Measurements from ENCODE around the gene CAPZA2. TPM values are rescaled to one million over a fixed set of nuclear protein-coding genes. Genes with fewer than 3 reads are reported as not detected.

Gene CAPZA2
- total and polyA plus RNA-seq, 2 donors from 2014 or later = 130 to 295 TPM

DNA sequence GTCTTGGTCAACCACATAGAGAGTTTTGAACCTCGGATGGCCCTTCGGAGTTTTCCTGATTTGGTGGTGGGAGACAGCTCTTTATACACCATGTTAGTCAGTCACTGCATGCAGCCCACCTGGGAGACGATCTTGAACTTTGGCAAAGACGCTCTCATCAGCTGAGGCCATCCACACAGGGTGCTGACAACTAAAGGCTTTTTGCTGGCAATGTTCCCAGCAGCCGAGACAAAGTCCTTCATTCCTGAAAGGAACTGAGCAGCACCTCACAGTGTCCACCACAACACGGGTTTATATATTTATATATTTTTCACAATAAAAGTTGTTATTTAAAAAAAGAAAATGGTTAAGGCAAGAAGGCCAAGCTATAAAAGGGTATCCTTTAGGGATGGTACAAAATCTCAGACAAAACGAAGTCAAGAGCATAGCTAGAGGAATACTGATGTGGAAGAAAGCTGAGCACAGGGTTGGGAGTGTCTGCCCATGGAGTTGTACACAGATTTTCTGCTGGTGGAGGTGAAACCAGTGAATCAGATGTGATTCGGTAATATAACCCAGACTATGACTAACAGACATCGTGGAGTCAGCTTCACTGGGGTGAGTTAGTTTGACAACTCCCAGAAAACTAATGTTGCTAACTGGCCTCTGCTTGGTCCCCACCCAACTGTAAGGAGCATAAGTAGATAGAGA is 27.4 kb upstream of the CAPZA2 start:
- intact Hi-C loops (cut with DNase I) = no loop called here
- no peak for TF ChIP-seq CTCF (IDR thresholded peaks at IDR 0.05; ENCODE audit: borderline replicate concordance, extremely low read depth, insufficient read depth)
- Histone ChIP-seq H3K9ac (ENCODE audit: low read length in 3 of 3) (no peak overlapping the region), H3K27ac (ENCODE audit: low read depth in 2 of 2, low read length in 2 of 2) (peak overlapping the region; percentile 34 to 61), H3K36me3 (ENCODE audit: control insufficient read depth in 2 of 3, insufficient read depth in 3 of 3, low read length in 3 of 3) (no peaks in the 10 kb centered on the region), H3K27me3 (ENCODE audit: control insufficient read depth, insufficient read depth, low read length) (no peaks in the 10 kb centered on the region), H3K4me1 (ENCODE audit: control insufficient read depth in 2 of 3, insufficient read depth in 2 of 3, low read depth in 1 of 3, low read length in 3 of 3) (no peaks in the 10 kb centered on the region), H3K9me3 (ENCODE audit: control insufficient read depth in 2 of 3, insufficient read depth in 1 of 3, low read length in 3 of 3) (no peaks in the 10 kb centered on the region), H3K4me3 (ENCODE audit: low read length in 3 of 3) (peak overlapping the region in 2 of 3 donors; percentile 28 to 43)
- DNase-seq (peak in 1 of 5 donors; percentile 40), FAIRE-seq (no peak)

- DNase-seq (no peak), FAIRE-seq (no peak)
- H3K9me3 ChIP-seq (ENCODE audit: control insufficient read depth in 2 of 3, insufficient read depth in 1 of 3, low read length in 3 of 3) = no peaks in the 10 kb centered on the region
- H3K36me3 ChIP-seq (ENCODE audit: control insufficient read depth in 2 of 3, insufficient read depth in 3 of 3, low read length in 3 of 3) = no peaks in the 10 kb centered on the region
- intact Hi-C loops (cut with DNase I) = no loop called here
- no peak overlapping the region for H3K27ac ChIP-seq (ENCODE audit: low read depth in 2 of 2, low read length in 2 of 2)
- H3K4me1 ChIP-seq (ENCODE audit: control insufficient read depth in 2 of 3, insufficient read depth in 2 of 3, low read depth in 1 of 3, low read length in 3 of 3) = no peaks in the 10 kb centered on the region
- H3K27me3 ChIP-seq (ENCODE audit: control insufficient read depth, insufficient read depth, low read length) = no peaks in the 10 kb centered on the region
- TF ChIP-seq CTCF (IDR thresholded peaks at IDR 0.05; ENCODE audit: borderline replicate concordance, extremely low read depth, insufficient read depth) = no peak
- no peak overlapping the region for H3K4me3 ChIP-seq (ENCODE audit: low read length in 3 of 3)
- H3K9ac ChIP-seq (ENCODE audit: low read length in 3 of 3) = no peak overlapping the region
Measured at GRCh38 chr7:116836048-116836447, 26.3 kb upstream of the CAPZA2 start.

- intact Hi-C loops (cut with DNase I) = no loop called here
- Histone ChIP-seq H3K9me3 (ENCODE audit: control insufficient read depth in 2 of 3, insufficient read depth in 1 of 3, low read length in 3 of 3) (no peaks in the 10 kb centered on the region), H3K36me3 (ENCODE audit: control insufficient read depth in 2 of 3, insufficient read depth in 3 of 3, low read length in 3 of 3) (no peaks in the 10 kb centered on the region), H3K27ac (ENCODE audit: low read depth in 2 of 2, low read length in 2 of 2) (no peak overlapping the region), H3K9ac (ENCODE audit: low read length in 3 of 3) (no peak overlapping the region), H3K27me3 (ENCODE audit: control insufficient read depth, insufficient read depth, low read length) (no peaks in the 10 kb centered on the region), H3K4me3 (ENCODE audit: low read length in 3 of 3) (no peak overlapping the region), H3K4me1 (ENCODE audit: control insufficient read depth in 2 of 3, insufficient read depth in 2 of 3, low read depth in 1 of 3, low read length in 3 of 3) (no peaks in the 10 kb centered on the region)
- no peak for TF ChIP-seq CTCF (IDR thresholded peaks at IDR 0.05; ENCODE audit: borderline replicate concordance, extremely low read depth, insufficient read depth)
- DNase-seq (no peak), FAIRE-seq (no peak)
Measured at GRCh38 chr7:116836911-116837310, 25.5 kb upstream of the CAPZA2 start.

- Histone ChIP-seq H3K4me1 (ENCODE audit: control insufficient read depth in 2 of 3, insufficient read depth in 2 of 3, low read depth in 1 of 3, low read length in 3 of 3) (no peaks in the 10 kb centered on the region), H3K27ac (ENCODE audit: low read depth in 2 of 2, low read length in 2 of 2) (no peak overlapping the region), H3K36me3 (ENCODE audit: control insufficient read depth in 2 of 3, insufficient read depth in 3 of 3, low read length in 3 of 3) (no peaks in the 10 kb centered on the region), H3K9me3 (ENCODE audit: control insufficient read depth in 2 of 3, insufficient read depth in 1 of 3, low read length in 3 of 3) (no peaks in the 10 kb centered on the region), H3K27me3 (ENCODE audit: control insufficient read depth, insufficient read depth, low read length) (no peaks in the 10 kb centered on the region), H3K9ac (ENCODE audit: low read length in 3 of 3) (no peak overlapping the region), H3K4me3 (ENCODE audit: low read length in 3 of 3) (no peak overlapping the region)
- TF ChIP-seq CTCF (IDR thresholded peaks at IDR 0.05; ENCODE audit: borderline replicate concordance, extremely low read depth, insufficient read depth) = no peak
- no peak for DNase-seq
- intact Hi-C loops (cut with DNase I) = no loop called here
- FAIRE-seq = no peak
Measured at GRCh38 chr7:116837586-116837985, 24.8 kb upstream of the CAPZA2 start.

Measured in kidney (tissue), 14 donors.